ENCODE data around the gene HSD11B1. TPM values are rescaled to one million over a fixed set of nuclear protein-coding genes. Genes with fewer than 3 reads are reported as not detected.

HSD11B1 gene
- total RNA-seq, 6 donors from 2014 or later: 3.1 to 25.8 (median 17.4) TPM

DNA sequence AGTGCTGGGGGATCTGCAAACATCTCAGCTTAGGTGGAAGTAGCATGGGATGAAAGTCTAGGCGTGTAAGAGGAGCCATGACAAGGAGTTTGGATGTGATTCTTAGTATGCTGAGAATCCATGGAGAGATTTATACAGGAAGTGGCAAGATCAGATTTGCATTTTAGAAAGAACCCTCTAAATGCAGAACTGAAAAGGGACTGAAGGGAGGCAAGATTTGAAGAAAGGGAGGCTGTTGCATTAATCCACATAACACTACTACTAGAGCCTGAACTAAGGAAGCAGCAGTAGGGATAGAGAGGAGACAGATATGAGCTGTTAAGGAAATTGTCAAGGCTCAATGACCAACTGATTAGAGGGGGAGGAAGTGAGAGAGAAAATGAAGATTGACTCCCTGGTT is 69.9 kb downstream of the HSD11B1 start:
- WGBS, 2 donors: 84 to 100% methylated on average over 1 of the region's 1 CpG
- Histone ChIP-seq H3K9me3 (no peaks in the 10 kb centered on the region), H3K36me3 (peaks cover 0 to 10% (median 0%) of the 10 kb centered on the region in 4 donors), H3K27me3 (no peaks in the 10 kb centered on the region), H3K27ac (no peak overlapping the region), H3K4me3 (no peak overlapping the region), H3K4me1 (peaks cover 4 to 9% (median 9%) of the 10 kb centered on the region in 4 donors)
- ATAC-seq (ENCODE audit: low FRiP score in 2 of 2) (no peak), DNase-seq (no peak)
- no peak for TF ChIP-seq EP300 (IDR thresholded peaks at IDR 0.05)
- no peak for TF ChIP-seq CTCF (IDR thresholded peaks at IDR 0.05)
- no peak for TF ChIP-seq POLR2A (IDR thresholded peaks at IDR 0.05)
- no peak for TF ChIP-seq POLR2AphosphoS5 (IDR thresholded peaks at IDR 0.05)

- H3K4me1 ChIP-seq: no peaks in the 10 kb centered on the region
- no peak for DNase-seq
- no peak overlapping the region for H3K4me3 ChIP-seq
- H3K36me3 ChIP-seq: peaks cover 0 to 10% (median 0%) of the 10 kb centered on the region in 4 donors
- no peak for TF ChIP-seq EP300 (IDR thresholded peaks at IDR 0.05)
- TF ChIP-seq POLR2AphosphoS5 (IDR thresholded peaks at IDR 0.05): no peak
- TF ChIP-seq CTCF (IDR thresholded peaks at IDR 0.05): no peak
- TF ChIP-seq POLR2A (IDR thresholded peaks at IDR 0.05): no peak
- H3K9me3 ChIP-seq: no peaks in the 10 kb centered on the region
- H3K27me3 ChIP-seq: no peaks in the 10 kb centered on the region
- WGBS, 2 donors: 60 to 79% methylated on average over 2 of the region's 2 CpGs
- H3K27ac ChIP-seq: no peak overlapping the region
- peak in 1 of 2 donors; percentile 24 for ATAC-seq (ENCODE audit: low FRiP score in 2 of 2)
These were observed 71.0 kb downstream of the HSD11B1 start for GRCh38 chr1:209775678-209776077.

DNA sequence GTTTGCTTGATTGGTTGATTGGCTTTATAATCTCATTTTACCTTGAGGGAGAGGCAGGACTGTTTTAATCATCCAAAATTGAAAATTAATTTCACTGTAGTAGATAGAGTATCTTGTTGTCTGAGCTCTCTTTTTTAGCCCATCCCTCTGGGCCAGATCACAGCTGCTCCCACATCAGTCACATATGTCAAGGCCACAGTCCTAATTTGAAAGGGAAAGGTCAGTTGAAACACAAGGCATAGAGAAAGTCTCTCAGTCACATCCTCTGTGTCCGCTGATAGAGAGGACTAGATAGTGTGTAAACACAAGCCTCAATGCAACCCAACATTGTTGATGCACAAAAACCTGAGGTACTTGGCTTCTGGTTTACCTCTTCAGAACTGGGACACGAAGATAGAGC is 72.9 kb downstream of the HSD11B1 start:
- Histone ChIP-seq H3K4me3 (no peak overlapping the region), H3K9me3 (no peaks in the 10 kb centered on the region), H3K36me3 (peaks cover 0 to 10% (median 0%) of the 10 kb centered on the region in 4 donors), H3K27me3 (no peaks in the 10 kb centered on the region), H3K27ac (no peak overlapping the region), H3K4me1 (no peaks in the 10 kb centered on the region)
- no peak for ATAC-seq (ENCODE audit: low FRiP score in 2 of 2)
- TF ChIP-seq CTCF (IDR thresholded peaks at IDR 0.05) (no peak), POLR2AphosphoS5 (IDR thresholded peaks at IDR 0.05) (no peak), POLR2A (IDR thresholded peaks at IDR 0.05) (no peak), EP300 (IDR thresholded peaks at IDR 0.05) (no peak)
- WGBS, 2 donors: 97% methylated on average over 2 of the region's 2 CpGs
- no peak for DNase-seq

- no peak overlapping the region for H3K4me3 ChIP-seq
- DNase-seq (no peak), ATAC-seq (ENCODE audit: low FRiP score in 2 of 2) (no peak)
- peaks cover 0 to under 1% (median 0%) of the 10 kb centered on the region in 4 donors for H3K4me1 ChIP-seq
- WGBS, 2 donors: 83 to 100% methylated on average over 1 of the region's 1 CpG
- H3K27ac ChIP-seq: no peak overlapping the region
- no peaks in the 10 kb centered on the region for H3K9me3 ChIP-seq
- peaks cover 0 to 10% (median 0%) of the 10 kb centered on the region in 4 donors for H3K36me3 ChIP-seq
- TF ChIP-seq POLR2A (IDR thresholded peaks at IDR 0.05) (no peak), EP300 (IDR thresholded peaks at IDR 0.05) (no peak), POLR2AphosphoS5 (IDR thresholded peaks at IDR 0.05) (no peak), CTCF (IDR thresholded peaks at IDR 0.05) (no peak)
- H3K27me3 ChIP-seq: no peaks in the 10 kb centered on the region
These were observed 73.5 kb downstream of the HSD11B1 start for GRCh38 chr1:209778102-209778501.

DNA sequence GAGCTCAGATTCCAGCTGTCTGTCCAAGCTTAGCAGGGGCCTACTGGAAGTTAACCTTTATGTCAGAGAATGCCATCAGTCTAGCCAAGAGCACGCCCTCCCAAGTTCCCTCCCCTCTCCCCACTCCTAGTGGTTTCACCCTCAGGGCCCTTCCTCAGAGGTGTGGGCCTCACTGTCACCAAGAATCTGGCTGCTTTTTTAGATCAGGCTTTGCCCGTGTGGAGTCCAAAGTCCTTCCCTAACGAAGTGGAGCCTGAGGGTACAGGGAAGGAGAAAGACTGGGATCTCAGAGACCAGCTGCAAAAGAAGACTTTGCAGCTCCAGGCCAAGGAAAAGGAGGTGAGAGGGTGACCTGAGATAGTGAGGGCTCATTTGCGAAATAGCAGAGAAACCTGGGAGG is 75.6 kb downstream of the HSD11B1 start:
- Histone ChIP-seq H3K27me3 (no peaks in the 10 kb centered on the region), H3K27ac (no peak overlapping the region), H3K9me3 (no peaks in the 10 kb centered on the region), H3K4me1 (peaks cover 8 to 16% (median 13%) of the 10 kb centered on the region in 4 donors), H3K36me3 (peaks cover 0 to 10% (median 0%) of the 10 kb centered on the region in 4 donors), H3K4me3 (no peak overlapping the region)
- ATAC-seq (ENCODE audit: low FRiP score in 2 of 2) (no peak), DNase-seq (no peak)
- WGBS, 2 donors: 82 to 84% methylated on average over 4 of the region's 4 CpGs
- no peak for TF ChIP-seq POLR2AphosphoS5 (IDR thresholded peaks at IDR 0.05)

Measured in upper lobe of left lung (tissue), 6 donors.